CMK (cell line): ENCODE measurements around the gene PM20D1.

Experiments
- DNase-seq: peaks from one replicate; pipeline ENCODE4 v3.0.0-alpha.2; 2010; ENCODE audit warnings: low read depth

The PM20D1 gene

DNA sequence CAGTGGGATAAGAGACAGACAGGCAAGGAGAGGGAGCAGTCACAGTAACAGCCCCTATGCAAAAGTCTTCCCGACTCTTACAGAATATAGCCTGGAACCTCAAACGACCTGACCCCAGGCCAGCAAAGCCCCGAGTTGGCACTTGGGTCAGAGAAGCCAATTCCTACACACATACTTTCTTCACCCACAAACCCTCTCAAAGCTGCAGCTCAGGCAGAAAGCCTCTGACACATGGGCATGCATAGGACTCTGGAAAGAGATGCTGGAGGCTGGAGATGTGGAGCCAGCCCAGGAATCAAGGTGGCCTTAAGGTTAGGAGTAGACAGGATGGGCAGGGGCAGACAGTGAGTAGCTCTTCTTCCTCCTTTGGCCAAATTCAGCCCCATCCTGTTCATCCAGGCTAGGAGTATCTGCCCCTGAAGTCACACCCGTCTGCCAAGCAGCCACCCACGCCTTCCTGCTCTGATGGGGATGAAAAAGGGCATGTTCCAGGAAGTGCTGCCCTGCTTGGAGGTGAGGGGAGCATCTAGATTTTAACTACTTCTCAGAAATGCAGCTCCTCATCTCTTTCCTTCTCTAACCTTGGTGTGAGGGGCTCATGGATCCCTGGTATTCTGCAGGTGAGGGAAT lies 44.7 kb downstream of the PM20D1 start:
- DNase-seq, result no peak

- DNase-seq, result no peak
These were observed 45.3 kb downstream of the PM20D1 start for GRCh38 chr1:205804605-205805004.

DNA sequence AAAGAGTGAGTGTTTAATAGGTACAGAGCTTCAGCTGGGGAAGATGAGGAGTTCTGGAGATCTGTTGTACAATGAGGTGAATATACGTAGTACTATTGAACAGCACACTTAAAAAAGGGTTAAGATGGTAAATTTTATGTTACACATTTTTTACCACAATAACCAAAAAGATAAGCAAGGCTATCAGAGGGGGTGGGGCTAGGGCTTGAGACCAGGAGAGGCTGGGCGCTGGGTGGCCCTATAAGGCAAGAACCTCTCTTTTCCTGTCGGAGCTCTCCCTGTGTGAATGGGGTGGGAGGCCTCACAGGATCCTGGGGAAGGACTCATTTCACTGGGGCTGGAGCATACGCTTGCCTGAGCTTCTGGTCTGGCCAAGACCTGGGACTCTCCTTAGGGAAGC lies 45.9 kb downstream of the PM20D1 start:
- DNase-seq, result no peak

DNA sequence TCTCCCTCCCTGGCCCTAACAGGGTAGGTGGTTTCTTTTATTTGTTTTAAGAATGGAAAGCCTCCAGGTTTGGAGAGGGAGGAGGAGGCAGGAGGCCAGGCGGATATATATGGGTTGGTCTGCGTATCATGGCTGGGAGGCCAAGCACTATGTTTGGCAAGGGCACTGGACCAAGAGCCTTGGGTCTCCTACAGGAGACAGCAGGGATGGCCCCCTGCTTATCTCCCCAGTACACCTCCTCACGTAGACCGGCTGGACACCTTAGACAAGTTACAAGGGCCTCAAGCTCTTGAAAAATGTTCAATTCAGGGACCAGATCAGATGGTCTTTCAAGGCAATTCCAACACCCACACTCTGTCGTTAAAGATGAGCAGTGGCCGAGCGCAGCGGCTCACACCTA lies 47.9 kb downstream of the PM20D1 start:
- no peak for DNase-seq

- no peak for DNase-seq
These were observed 48.8 kb downstream of the PM20D1 start for GRCh38 chr1:205800981-205801703.

DNA sequence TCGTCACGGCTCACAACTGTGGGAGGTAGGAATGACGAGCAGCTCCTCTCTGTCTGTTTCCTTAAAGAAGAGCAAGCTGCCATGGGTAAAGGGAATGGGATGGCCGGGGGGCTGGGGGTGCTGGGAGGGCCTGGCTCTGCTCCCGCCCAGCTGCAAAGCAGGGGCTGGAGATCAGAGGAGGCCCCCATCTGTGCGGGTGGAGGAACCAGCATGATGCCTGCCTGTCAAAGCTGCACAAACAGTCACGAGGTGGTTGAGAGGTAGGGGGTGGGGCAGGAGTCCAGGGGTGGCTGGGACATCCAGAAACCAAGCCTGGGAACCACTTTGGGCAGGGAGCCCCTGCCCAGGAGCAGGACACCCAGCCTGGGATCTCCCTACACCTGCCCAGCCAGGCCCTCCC lies 49.5 kb downstream of the PM20D1 start:
- no peak for DNase-seq

- no peak for DNase-seq
These were observed 51.4 kb downstream of the PM20D1 start for GRCh38 chr1:205798577-205798976.

GRCh38 chr1:205797168-205797567 lies 52.8 kb downstream of the PM20D1 start:
- no peak for DNase-seq

DNA sequence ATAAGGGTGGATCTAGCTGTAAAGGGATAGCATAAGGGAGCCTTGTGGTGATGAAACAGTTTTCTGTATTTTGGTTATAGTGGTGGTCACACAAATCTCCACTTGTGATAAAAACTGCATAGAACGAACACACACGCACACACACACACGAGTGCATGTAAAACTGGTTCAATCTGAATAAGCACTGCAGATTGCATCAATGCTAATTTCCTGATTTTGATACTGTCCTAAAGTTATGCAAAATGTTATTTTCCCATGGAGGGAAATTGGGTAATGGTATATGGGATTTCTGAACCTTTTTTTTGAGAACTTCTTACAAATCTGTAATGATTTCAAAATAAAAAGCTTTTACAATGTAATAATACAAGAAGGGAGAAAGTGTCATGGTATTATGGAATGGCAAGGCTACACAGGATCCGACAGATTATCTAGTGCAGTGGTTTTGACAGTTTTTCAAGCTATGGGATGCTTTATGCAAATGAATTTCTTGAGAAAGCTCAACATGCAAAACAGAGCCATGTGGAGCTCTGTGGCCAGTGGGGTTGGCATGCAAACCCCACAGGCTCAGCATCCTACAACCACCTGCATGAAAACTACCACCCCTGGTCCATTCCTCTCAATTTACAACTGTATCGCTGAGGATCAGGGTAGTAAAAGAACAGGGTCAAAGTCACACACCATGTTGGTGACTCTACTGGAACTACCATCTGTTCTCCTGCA lies 55.8 kb downstream of the PM20D1 start:
- no peak for DNase-seq

GRCh38 chr1:205792961-205793673 lies 56.8 kb downstream of the PM20D1 start:
- no peak for DNase-seq

- DNase-seq, result no peak
These were observed 57.5 kb downstream of the PM20D1 start for GRCh38 chr1:205792481-205792881.

DNA sequence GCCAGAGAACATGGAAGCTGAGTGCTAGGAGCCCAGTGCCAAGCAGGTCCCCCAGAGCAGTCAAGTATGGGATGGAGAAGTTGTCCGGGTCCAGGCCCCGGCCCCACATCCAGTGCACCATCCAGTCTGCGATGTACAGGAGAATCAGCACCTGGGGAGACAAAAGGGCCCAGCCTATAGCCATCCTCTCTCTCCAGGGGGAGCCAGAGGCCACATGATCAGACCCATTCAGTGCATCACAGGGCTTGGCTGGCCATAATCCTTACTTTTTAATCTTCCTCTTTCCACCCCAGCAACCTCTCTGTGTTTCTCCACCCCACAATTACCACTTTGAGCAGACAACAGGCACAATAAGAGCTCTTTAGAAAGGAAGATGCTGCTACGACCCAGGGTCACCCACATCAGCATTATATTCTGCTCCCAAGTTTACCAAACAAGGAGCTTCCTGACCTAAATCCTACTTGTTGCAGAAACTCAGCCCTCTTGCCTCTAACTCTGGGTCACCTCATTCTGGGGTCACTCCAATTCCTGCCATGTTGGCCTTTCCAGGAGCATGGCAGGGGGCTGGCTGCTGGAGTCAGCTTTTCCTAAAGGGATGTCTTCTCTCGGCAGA lies 58.3 kb downstream of the PM20D1 start:
- no peak for DNase-seq

DNA sequence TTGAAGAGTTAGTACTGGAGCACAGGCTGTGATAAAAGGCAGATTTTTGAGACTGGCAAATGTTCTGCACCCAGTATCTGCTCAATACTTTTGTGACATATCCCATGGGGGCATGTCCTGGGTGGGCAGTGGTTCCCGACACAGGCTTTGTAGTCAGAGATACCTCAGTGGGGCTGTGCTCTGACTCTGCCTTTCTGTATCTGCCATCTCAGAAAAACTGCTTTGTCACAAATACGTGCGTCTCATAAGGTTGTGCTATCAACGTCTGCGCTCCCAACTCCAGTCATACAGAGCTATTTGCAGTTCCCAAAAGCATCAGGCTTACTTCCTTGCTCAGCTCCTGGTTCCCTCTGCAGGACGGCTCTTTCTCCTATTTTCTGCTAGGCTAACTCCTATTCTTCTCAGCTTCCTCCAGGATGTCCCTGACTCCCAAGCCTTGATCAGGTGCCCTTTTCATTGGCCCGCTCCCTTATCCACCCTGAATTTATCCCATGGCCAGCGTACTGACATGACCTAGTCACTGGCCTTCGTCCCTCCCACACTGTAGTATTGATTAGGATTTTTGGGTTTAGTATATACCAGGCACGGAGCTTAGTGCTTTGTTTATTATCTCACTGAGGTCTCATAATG lies 62.5 kb downstream of the PM20D1 start:
- no peak for DNase-seq

- DNase-seq, result no peak
These were observed 63.3 kb downstream of the PM20D1 start for GRCh38 chr1:205786601-205787000.

DNA sequence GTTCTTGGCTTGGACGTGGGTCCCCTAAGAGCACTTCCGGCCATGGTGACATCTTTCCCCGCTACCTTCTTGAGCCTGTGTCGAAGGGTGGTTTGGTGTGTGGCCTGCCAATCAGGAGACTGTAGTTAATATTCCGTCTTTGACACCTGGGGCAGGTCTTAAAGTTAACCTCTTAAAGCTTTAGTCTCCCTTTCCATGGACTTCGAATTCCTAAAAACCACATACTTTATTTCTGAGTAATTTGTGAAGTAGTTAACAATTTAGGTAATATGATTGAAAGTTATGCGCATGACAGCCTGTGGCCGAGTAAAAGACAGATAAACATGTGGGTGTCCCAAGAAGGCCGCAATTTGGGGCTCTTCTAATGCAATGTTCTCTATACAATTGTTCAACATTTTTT lies 64.5 kb downstream of the PM20D1 start:
- DNase-seq, result no peak

GRCh38 chr1:205783904-205784303 lies 66.0 kb downstream of the PM20D1 start:
- DNase-seq, result no peak

GRCh38 chr1:205783433-205783795 lies 66.5 kb downstream of the PM20D1 start:
- DNase-seq, result no peak

DNA sequence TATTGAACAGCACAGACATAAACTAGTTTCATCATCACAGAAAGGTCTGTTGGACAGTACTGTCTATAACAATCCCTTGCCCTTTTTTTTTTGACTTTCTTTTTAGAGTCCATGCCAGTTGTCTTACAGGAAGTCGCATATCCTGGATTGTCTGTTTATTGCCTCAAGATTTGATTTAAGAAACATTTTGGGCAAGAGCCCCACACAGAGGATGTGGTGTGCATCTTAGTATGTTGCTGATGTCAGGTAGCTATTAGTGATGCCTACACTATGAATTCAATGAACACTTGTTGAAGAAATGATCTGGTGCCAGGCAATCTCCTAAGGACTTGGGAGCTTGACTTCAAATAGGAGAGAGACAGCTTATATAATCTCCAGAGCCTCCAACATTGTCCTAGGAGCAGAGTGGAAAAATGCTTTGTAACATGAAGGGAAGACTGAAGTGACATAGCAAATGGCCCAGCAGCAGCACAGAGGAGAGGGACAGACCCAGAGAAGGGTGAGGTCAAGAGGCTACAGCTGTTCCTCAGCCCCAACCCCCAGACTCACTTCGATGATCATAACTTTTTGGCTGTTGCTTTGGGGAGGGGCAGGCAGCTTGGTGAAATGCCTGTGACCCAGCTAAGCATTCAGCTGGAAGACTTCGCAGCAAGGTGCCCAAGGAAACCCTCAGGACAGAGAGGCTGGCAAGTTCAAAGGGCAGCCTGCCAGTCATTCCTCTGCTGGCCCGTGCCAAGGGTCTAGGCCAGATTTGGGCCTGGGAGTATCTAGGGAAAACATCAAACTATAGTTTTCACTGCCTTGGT lies 67.1 kb downstream of the PM20D1 start:
- DNase-seq, result no peak

GRCh38 chr1:205780335-205780734 lies 69.6 kb downstream of the PM20D1 start:
- DNase-seq, result no peak
